ENCODE measurements around the gene NMT1.
A peak's percentile ranks its signal among the peaks of the same experiment; 100 is the strongest.

NMT1 gene

GRCh38 chr17:45081047-45081703 lies 20.1 kb downstream of the NMT1 start:
- peak; percentile 66 for DNase-seq (ENCODE audit: low spot score)

DNA sequence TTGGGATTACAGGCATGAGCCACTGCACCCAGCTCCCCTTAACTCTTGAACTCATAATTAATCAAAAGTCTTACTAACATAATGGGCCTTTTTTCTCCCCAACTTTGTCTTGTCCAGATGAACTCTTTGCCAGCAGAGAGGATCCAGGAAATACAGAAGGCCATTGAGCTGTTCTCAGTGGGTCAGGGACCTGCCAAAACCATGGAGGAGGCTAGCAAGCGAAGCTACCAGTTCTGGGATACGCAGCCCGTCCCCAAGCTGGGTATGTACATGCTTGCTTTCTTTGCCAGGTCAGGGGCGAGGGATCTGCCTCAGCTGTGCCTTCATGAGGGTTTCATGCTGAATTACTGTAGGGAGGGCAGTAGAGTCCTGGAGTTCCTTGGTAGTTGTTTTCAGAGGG lies 25.3 kb downstream of the NMT1 start:
- no peak for DNase-seq (ENCODE audit: low spot score)

- no peak for DNase-seq (ENCODE audit: low spot score)
Measured at GRCh38 chr17:45086865-45087503, 25.9 kb downstream of the NMT1 start.

DNA sequence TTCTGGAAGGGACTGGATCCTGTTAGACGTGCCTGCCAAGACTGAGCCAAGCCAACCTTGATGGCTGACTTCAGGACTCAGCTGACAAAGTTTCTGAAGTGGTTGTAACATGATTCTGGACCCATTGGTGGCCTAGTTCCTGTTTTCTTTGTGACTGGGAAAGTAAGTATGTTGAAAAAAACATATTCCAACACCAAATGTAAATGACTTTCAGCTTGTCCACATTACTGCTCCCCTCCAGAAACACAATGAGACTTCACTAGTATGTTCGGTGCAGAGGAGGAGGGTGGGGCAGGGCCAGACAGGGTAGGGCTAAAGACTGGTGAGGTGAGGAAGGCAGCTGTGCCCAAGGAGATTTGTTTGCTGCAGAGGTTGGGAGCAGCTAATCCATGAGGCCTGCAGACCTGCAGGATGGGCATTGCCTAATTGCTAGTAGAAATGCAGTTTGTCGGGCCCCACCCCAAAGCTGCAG lies 26.4 kb downstream of the NMT1 start:
- no peak for DNase-seq (ENCODE audit: low spot score)

DNA sequence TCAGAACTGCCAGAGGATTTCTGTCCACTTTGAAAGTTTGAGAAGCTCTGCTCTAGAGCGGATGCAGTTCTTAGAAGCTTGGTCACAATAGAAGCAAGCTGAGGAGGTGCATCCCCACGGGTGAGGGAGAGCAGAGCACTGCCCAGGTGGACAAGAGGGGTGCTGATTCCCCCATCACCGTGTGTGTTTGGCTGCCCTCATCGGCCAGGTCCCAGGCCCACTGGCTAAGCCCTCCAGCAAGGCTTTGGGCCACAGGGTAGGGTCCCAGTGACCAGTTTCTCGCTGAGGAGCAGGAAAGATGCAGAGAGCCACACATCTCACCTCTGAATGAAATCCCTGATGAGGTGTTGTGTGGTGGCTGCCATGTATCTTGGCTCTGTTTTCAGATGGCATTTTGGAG lies 26.9 kb downstream of the NMT1 start:
- DNase-seq (ENCODE audit: low spot score) = no peak

GRCh38 chr17:45088741-45089140 lies 27.6 kb downstream of the NMT1 start:
- DNase-seq (ENCODE audit: low spot score) = no peak

- no peak for DNase-seq (ENCODE audit: low spot score)
Measured at GRCh38 chr17:45090711-45091110, 29.6 kb downstream of the NMT1 start.

GRCh38 chr17:45091778-45092425 lies 30.8 kb downstream of the NMT1 start:
- no peak for DNase-seq (ENCODE audit: low spot score)

GRCh38 chr17:45092911-45093430 lies 31.9 kb downstream of the NMT1 start:
- peak; percentile 98 for DNase-seq (ENCODE audit: low spot score)

DNA sequence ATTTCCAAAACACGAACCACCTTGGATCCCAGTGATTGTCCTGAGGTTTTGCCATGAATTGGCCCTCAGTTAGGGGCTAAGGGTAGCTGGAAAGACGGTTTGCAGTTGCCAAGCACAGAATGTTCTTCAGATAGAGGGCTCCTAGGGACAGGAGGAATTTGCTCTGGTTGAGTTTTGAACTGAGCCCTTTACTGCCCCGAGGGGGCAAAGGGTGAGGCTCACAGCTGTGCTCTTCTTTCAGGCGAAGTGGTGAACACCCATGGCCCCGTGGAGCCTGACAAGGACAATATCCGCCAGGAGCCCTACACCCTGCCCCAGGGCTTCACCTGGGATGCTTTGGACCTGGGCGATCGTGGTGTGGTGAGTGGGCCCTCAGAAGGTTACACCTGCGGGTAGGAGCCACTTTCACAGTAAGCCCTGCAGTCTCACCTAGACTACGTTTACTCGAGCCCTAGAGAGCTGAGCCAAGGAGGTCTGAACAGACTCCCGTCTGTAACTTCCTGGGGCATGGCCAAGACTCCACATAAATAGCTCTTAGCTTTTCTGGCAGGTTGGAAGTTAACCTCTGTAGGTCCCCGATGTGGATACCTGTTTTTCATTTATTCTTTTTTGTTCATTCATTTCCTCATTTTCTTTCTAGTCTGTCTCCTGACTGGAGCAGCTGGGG lies 32.5 kb downstream of the NMT1 start:
- no peak for DNase-seq (ENCODE audit: low spot score)

DNA sequence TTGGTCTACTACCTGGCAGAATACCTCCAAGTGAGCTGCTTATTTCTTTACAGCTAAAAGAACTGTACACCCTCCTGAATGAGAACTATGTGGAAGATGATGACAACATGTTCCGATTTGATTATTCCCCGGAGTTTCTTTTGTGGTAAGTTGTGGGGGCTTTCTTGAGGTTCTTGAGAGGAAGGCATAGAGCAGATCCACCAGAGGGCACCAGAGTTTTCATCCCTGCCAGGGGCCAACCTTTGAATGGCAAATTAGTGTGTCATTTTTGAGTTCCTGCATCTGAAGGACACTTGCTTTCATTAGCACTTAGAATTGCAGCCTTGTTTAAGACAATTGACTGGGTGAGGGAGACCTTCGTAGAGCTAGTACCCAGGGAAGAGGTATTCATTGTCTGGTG lies 35.0 kb downstream of the NMT1 start:
- no peak for DNase-seq (ENCODE audit: low spot score)

DNA sequence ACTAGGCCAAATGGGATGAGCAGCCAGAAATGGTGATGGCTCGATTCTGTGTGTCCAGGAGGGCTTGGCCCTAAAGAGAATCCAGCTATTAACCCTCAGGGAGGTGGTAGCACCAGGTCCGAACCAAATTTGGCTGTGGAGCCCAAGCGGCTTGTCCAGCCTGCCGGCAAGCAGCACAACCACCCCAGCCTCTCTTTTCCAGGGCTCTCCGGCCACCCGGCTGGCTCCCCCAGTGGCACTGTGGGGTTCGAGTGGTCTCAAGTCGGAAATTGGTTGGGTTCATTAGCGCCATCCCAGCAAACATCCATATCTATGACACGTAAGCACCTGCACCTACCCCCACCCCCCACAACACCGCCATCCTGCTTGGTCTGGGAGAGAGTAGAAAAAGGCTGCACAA lies 35.8 kb downstream of the NMT1 start:
- no peak for DNase-seq (ENCODE audit: low spot score)

GRCh38 chr17:45098081-45098868 lies 37.2 kb downstream of the NMT1 start:
- DNase-seq (ENCODE audit: low spot score) = no peak

- peak; percentile 89 for DNase-seq (ENCODE audit: low spot score)
Measured at GRCh38 chr17:45098869-45099616, 37.9 kb downstream of the NMT1 start.

GRCh38 chr17:45101546-45101882 lies 40.4 kb downstream of the NMT1 start:
- no peak for DNase-seq (ENCODE audit: low spot score)

DNA sequence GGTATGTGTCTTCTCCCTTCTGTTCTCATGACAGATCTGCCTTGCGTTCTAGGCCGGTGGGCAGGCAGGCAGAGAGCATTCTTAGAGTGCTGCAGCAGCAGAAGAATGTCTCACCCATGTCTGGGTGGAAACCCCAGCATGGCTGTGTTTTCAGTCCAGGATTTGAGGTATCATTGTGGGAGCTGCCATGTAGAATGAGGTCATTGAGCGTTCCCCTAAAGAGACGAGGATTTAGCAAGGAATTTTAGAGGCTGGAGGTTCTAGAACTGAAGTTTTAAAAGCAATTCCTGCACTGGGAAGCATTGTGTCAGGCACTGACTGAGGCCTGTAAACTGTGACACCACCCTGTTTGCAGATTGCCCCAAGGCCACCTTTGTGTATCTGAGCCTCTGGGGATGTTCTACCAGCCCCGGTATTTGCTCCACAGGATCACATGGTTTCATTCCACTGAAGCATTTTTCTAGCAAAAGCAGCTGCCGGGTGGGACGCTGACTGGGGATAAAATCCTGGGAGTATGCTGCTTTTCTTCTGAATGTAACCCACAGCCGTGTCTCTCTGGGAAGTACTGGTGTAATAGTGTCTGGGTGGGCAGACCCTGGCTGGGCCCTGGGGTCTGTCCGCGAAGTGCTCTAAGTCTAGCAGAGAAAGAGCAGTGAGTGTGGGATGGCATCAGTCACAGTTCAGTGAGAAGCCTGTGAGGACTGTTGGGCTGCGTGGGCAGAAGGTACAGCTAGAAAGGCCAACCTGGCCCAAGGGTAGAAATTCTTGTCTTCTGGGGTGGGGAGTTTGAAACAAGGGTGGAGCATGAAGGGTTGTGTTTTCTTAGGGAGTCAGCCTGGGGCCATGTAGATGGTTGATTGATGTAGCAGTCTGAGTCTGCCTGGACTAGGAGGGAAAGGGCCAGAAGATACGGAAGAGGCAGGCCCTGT lies 41.0 kb downstream of the NMT1 start:
- DNase-seq (ENCODE audit: low spot score) = no peak

GRCh38 chr17:45102856-45103255 lies 41.7 kb downstream of the NMT1 start:
- no peak for DNase-seq (ENCODE audit: low spot score)

GRCh38 chr17:45103269-45103795 lies 42.2 kb downstream of the NMT1 start:
- DNase-seq (ENCODE audit: low spot score) = no peak

- DNase-seq (ENCODE audit: low spot score) = no peak
Measured at GRCh38 chr17:45104029-45104428, 42.9 kb downstream of the NMT1 start.

DNA sequence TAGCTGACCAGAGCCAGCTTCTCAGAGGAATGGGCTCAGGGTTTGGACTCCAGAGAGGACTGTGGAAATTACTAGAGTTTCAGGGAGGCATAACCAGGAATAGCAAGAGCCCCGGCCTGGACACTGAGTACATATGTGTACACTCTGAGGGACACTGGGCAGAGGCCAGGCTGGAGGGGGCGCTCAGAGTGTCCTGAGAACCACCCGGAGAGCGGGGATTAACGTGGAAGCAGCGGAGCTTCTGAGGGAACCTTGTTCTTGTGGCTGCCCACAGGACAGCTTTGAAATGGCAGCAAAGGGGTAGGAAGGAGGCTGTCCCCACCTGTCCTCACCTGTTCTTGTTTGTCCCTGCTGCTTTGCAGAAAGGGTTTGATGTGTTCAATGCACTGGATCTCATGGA lies 43.4 kb downstream of the NMT1 start:
- DNase-seq (ENCODE audit: low spot score) = no peak

Data from Ammon's horn (tissue), 1 donor.